Smooth muscle cell (in vitro differentiated cells): ENCODE data around the gene DYNC1LI1. TPM values are rescaled to one million over a fixed set of nuclear protein-coding genes. Genes with fewer than 3 reads are reported as not detected.
A peak's percentile ranks its signal among the peaks of the same experiment; 100 is the strongest.
"Not testable (repeated sequence)": the region's sequence is repeated elsewhere in the genome, so short reads cannot be mapped to it uniquely, and the experiment has no call there.

Source experiments
- DNase-seq: peaks from one replicate; lab custom pipeline; 2025; ENCODE audit not compliant: unreplicated experiment; lab: John Stamatoyannopoulos, UW
- H2AFZ ChIP-seq: fragments of 200-600 bp; sonication (generic); 2 replicates; pipeline ENCODE4 v1.6.0; 2016; ENCODE audit warnings: antibody characterized with exemption, low read depth, mild to moderate bottlenecking
- H3F3A ChIP-seq: fragments of 200-600 bp; sonication (generic); 2 replicates; pipeline ENCODE4 v1.6.0; 2017; ENCODE audit warnings: antibody characterized with exemption, low read depth
- H3K27ac ChIP-seq: fragments of 200-600 bp; sonication (generic); 2 replicates; pipeline ENCODE4 v1.5.1; 2016; ENCODE audit warnings: low read depth, mild to moderate bottlenecking
- H3K27me3 ChIP-seq: fragments of 200-600 bp; sonication (generic); 2 replicates; pipeline ENCODE4 v1.6.1; 2016; ENCODE audit warnings: low read depth, mild to moderate bottlenecking
- H3K36me3 ChIP-seq: fragments of 200-600 bp; sonication (generic); 2 replicates; pipeline ENCODE4 v1.5.1; 2016; ENCODE audit warnings: low read depth
- H3K4me1 ChIP-seq: fragments of 200-600 bp; sonication (generic); 2 replicates; pipeline ENCODE4 v1.5.1; 2016; ENCODE audit warnings: low read depth
- H3K4me2 ChIP-seq: fragments of 200-600 bp; sonication (generic); 2 replicates; pipeline ENCODE4 v1.6.0; 2016; ENCODE audit warnings: mild to moderate bottlenecking
- H3K4me3 ChIP-seq: fragments of 200-600 bp; sonication (generic); 2 replicates; pipeline ENCODE4 v1.5.1; 2016; ENCODE audit warnings: mild to moderate bottlenecking
- H3K79me2 ChIP-seq: fragments of 200-600 bp; sonication (generic); 2 replicates; pipeline ENCODE4 v1.6.0; 2016; ENCODE audit warnings: low read depth, mild to moderate bottlenecking
- H3K9ac ChIP-seq: fragments of 200-600 bp; sonication (generic); 2 replicates; pipeline ENCODE4 v1.6.0; 2016; ENCODE audit warnings: low read depth
- H3K9me3 ChIP-seq: fragments of 200-600 bp; sonication (generic); replicated peaks from 2 replicates; pipeline ENCODE4 v1.5.1; 2016; ENCODE audit warnings: low read depth
- H4K20me1 ChIP-seq: fragments of 200-600 bp; sonication (generic); 2 replicates; pipeline ENCODE4 v1.6.0; 2016; ENCODE audit warnings: low read depth
- WGBS: methylation state at CpG from one replicate; pipeline ENCODE4 v1.1.7; 2016; ENCODE audit warnings: low lambda C conversion rate; 5-methylcytosine and 5-hydroxymethylcytosine counted together
- polyA plus RNA-seq: library from polyadenylated mRNA; unstranded; fragments of >200 nt; fragmentation: Nextera tagmentation; extraction: Ambion mirVana; gene quantifications from 2 replicates; pipeline ENCODE4 v1.2.1, GENCODE V29; 2016
- total RNA-seq: library from RNA; depleted of rRNA; stranded (reverse); fragments of >200 nt; gene quantifications from 2 replicates; pipeline ENCODE4 v1.2.3, GENCODE V29; 2014
- TF ChIP-seq, protein P1 (sequence below): fragments of 200-600 bp; sonication (generic); IDR thresholded peaks from 2 replicates; pipeline ENCODE4 v1.5.1; 2017; ENCODE audit warnings: borderline replicate concordance, mild to moderate bottlenecking, antibody characterized with exemption; ENCODE audit not compliant: insufficient read depth, poor library complexity, severe bottlenecking

Gene DYNC1LI1
- total and polyA plus RNA-seq, 2 experiments from 2014 or later = 31.0 to 72.6 TPM

DNA sequence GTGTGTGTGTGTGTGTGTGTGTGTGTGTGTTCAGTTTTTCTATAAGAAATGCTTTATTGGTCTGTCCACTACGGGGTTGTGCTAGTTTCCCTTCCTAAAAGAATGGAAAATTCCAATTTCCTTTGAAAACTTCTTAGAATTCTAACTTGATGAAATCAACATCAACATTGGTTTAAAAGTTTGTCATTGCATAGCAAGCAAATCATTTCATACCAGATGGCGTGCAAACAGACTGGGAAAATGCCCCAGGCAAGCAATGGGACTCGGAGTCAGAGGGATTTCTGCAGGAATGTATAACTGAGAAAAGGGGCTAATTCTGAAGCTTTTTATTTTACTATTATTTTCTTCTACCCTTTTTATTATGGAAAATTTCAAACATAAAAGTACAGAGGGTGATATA lies 13.1 kb upstream of the DYNC1LI1 start:
- Histone ChIP-seq H3K9me3 (no peaks in the 10 kb centered on the region), H3K27ac (peak overlapping the region; percentile 44), H3K27me3 (no peaks in the 10 kb centered on the region), H3K79me2 (no peaks in the 10 kb centered on the region), H2AFZ (no peak overlapping the region), H3K4me3 (no peak overlapping the region), H4K20me1 (no peaks in the 10 kb centered on the region), H3K4me2 (no peak overlapping the region), H3F3A (no peaks in the 10 kb centered on the region), H3K4me1 (no peaks in the 10 kb centered on the region), H3K36me3 (no peaks in the 10 kb centered on the region), H3K9ac (no peak overlapping the region)
- TF ChIP-seq, protein P1, sequence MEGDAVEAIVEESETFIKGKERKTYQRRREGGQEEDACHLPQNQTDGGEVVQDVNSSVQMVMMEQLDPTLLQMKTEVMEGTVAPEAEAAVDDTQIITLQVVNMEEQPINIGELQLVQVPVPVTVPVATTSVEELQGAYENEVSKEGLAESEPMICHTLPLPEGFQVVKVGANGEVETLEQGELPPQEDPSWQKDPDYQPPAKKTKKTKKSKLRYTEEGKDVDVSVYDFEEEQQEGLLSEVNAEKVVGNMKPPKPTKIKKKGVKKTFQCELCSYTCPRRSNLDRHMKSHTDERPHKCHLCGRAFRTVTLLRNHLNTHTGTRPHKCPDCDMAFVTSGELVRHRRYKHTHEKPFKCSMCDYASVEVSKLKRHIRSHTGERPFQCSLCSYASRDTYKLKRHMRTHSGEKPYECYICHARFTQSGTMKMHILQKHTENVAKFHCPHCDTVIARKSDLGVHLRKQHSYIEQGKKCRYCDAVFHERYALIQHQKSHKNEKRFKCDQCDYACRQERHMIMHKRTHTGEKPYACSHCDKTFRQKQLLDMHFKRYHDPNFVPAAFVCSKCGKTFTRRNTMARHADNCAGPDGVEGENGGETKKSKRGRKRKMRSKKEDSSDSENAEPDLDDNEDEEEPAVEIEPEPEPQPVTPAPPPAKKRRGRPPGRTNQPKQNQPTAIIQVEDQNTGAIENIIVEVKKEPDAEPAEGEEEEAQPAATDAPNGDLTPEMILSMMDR = no peak
- WGBS = 47% methylated on average over 3 of the region's 3 CpGs
- no peak for DNase-seq

DNA sequence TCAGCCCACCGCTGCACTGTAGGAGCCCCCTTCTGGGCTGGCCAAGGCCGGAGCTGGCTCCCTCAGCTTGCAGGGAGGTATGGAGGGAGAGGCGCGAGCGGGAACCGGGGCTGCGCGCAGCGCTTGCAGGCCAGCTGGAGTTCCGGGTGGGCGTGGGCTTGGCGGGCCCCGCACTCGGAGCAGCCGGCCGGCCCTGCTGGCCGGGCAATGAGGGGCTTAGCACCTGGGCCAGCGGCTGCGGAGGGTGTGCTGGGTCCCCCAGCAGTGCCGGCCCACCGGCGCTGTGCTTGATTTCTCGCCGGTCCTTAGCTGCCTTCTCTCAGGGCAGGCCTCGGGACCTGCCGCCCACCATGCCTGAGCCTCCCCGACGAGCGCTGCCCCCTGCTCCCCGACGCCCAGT lies 8.0 kb upstream of the DYNC1LI1 start:
- H3K4me3 ChIP-seq, H3K9ac ChIP-seq, H3K27ac ChIP-seq, H2AFZ ChIP-seq, H3K27me3 ChIP-seq, DNase-seq, H3K9me3 ChIP-seq, H4K20me1 ChIP-seq, H3K79me2 ChIP-seq, H3F3A ChIP-seq, H3K4me1 ChIP-seq, H3K36me3 ChIP-seq: not testable (repeated sequence)
- peak overlapping the region; percentile 80 for H3K4me2 ChIP-seq
- 97% methylated on average over 23 of the region's 31 CpGs for WGBS

- Histone ChIP-seq H3K9me3 (no peaks in the 10 kb centered on the region), H3K79me2 (no peaks in the 10 kb centered on the region), H3K27me3 (no peaks in the 10 kb centered on the region), H3K4me1 (no peaks in the 10 kb centered on the region), H3F3A (peaks cover 6% of the 10 kb centered on the region), H2AFZ (peak overlapping the region; percentile 69), H4K20me1 (no peaks in the 10 kb centered on the region), H3K36me3 (no peaks in the 10 kb centered on the region), H3K27ac (peak overlapping the region; percentile 50), H3K9ac (no peak overlapping the region), H3K4me3 (peak overlapping the region; percentile 3), H3K4me2 (peak overlapping the region; percentile 80)
- 42% methylated on average over 9 of the region's 9 CpGs for WGBS
- TF ChIP-seq, protein P1 = no peak
- DNase-seq = no peak
Observed at GRCh38 chr3:32577581-32578556, 7.2 kb upstream of the DYNC1LI1 start.

DNA sequence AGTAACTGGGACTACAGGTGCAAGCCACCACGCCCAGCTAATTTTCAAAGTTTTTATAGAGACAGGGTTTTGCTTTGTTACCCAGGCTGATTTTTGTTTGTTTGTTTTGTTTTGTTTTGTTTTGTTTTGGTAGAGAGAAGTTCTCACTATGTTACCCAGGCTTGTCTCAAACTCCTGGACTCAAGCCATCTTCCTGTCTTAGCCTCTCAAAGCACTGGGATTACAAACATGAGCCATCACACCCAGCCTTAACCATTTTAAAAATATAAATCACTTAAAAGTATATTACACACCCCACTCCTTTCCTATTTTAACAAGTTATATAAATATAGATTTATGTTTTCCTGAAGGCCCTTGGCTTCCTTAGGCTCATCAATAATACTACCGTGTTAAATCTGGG lies 6.5 kb upstream of the DYNC1LI1 start:
- H3K9me3 ChIP-seq = no peaks in the 10 kb centered on the region
- no peak for DNase-seq
- H3K36me3 ChIP-seq = no peaks in the 10 kb centered on the region
- no peak overlapping the region for H3K9ac ChIP-seq
- H3K4me1 ChIP-seq = no peaks in the 10 kb centered on the region
- H3K27ac ChIP-seq = peak overlapping the region; percentile 50
- H3K4me3 ChIP-seq = no peak overlapping the region
- peak overlapping the region; percentile 80 for H3K4me2 ChIP-seq
- H2AFZ ChIP-seq = peak overlapping the region; percentile 69
- no peaks in the 10 kb centered on the region for H4K20me1 ChIP-seq
- H3K27me3 ChIP-seq = no peaks in the 10 kb centered on the region
- no peaks in the 10 kb centered on the region for H3K79me2 ChIP-seq
- 81% methylated on average over 2 of the region's 2 CpGs for WGBS
- peaks cover 6% of the 10 kb centered on the region for H3F3A ChIP-seq
- TF ChIP-seq, protein P1 = no peak
